ENCODE measurements around the gene GPATCH3.
"Not testable (repeated sequence)": the region's sequence is repeated elsewhere in the genome, so short reads cannot be mapped to it uniquely, and the experiment has no call there.

- not testable (repeated sequence) for TF ChIP-seq POLR2A, CTCF (IDR thresholded peaks at IDR 0.05)
These were observed 27.2 kb downstream of the GPATCH3 start for GRCh38 chr1:26873097-26873496.

All from lower leg skin (tissue), 3 donors.